Keratinocyte (primary cell): Measurements from ENCODE around the gene NLGN1. TPM values are rescaled to one million over a fixed set of nuclear protein-coding genes. Genes with fewer than 3 reads are reported as not detected.

Experiments
- DNase-seq: peaks from one replicate; pipeline ENCODE4 v3.0.0-alpha.2; 2011; ENCODE audit warnings: low read depth, missing footprints, low spot score
- FAIRE-seq: peaks from 2 replicates; lab custom pipeline; 2011; peaks lifted over from hg19 to GRCh38; lab: Jason Lieb, UNC
- H2AFZ ChIP-seq: 2 replicates; pipeline ENCODE4 v1.6.0; 2012; ENCODE audit warnings: low read length, control low read depth, inconsistent platforms; ENCODE audit not compliant: control insufficient read depth
- H3K27ac ChIP-seq: 2 replicates; pipeline ENCODE4 v1.5.1; 2011; ENCODE audit warnings: low read length; ENCODE audit not compliant: control insufficient read depth, insufficient read depth
- H3K27me3 ChIP-seq: 3 replicates; pipeline ENCODE4 v1.6.0; 2011; ENCODE audit warnings: low read length; ENCODE audit not compliant: control insufficient read depth, insufficient read depth; ENCODE audit errors: extremely low read depth
- H3K36me3 ChIP-seq, 2 experiments: 2 replicates in 1 of 2; 3 replicates in 1 of 2; pipeline ENCODE4 v1.5.1; 2011; ENCODE audit warnings: low read length in 2 of 2, mild to moderate bottlenecking in 1 of 2; ENCODE audit not compliant: control insufficient read depth in 2 of 2, insufficient read depth in 2 of 2; ENCODE audit errors: extremely low read depth in 1 of 2
- H3K4me1 ChIP-seq: 3 replicates; pipeline ENCODE4 v1.5.1; 2011; ENCODE audit warnings: low read length; ENCODE audit not compliant: control insufficient read depth, insufficient read depth; ENCODE audit errors: extremely low read depth
- H3K4me2 ChIP-seq: 3 replicates; pipeline ENCODE4 v1.6.0; 2011; ENCODE audit warnings: low read depth, low read length; ENCODE audit not compliant: control insufficient read depth, insufficient read depth; ENCODE audit errors: extremely low read depth
- H3K4me3 ChIP-seq, 3 experiments: fragments of 200-600 bp in 1 of 3; sonication (generic) in 1 of 3; 2 replicates in 2 of 3; 3 replicates in 1 of 3; pipeline ENCODE4 v1.5.1; 2011 to 2016; ENCODE audit warnings: low read length in 3 of 3, mild to moderate bottlenecking in 3 of 3, control low read depth in 2 of 3, inconsistent platforms in 1 of 3, low read depth in 1 of 3, mixed read lengths in 1 of 3, mixed run types in 1 of 3, moderate library complexity in 1 of 3; ENCODE audit not compliant: control insufficient read depth in 2 of 3, insufficient read depth in 2 of 3; ENCODE audit errors: extremely low read depth in 1 of 3
- H3K79me2 ChIP-seq: 2 replicates; pipeline ENCODE4 v1.6.0; 2012; ENCODE audit warnings: low read length; ENCODE audit not compliant: control insufficient read depth, insufficient read depth
- H3K9ac ChIP-seq: 3 replicates; pipeline ENCODE4 v1.6.0; 2011; ENCODE audit warnings: low read length; ENCODE audit not compliant: control insufficient read depth, insufficient read depth; ENCODE audit errors: extremely low read depth
- H3K9me1 ChIP-seq: 3 replicates; pipeline ENCODE4 v1.6.0; 2011; ENCODE audit warnings: low read length; ENCODE audit not compliant: control insufficient read depth, insufficient read depth; ENCODE audit errors: extremely low read depth
- H3K9me3 ChIP-seq: 2 replicates; pipeline ENCODE4 v1.5.1; 2012; ENCODE audit warnings: low read depth, low read length; ENCODE audit not compliant: control insufficient read depth
- H4K20me1 ChIP-seq: 3 replicates; pipeline ENCODE4 v1.6.0; 2011; ENCODE audit warnings: low read length; ENCODE audit not compliant: control insufficient read depth, insufficient read depth; ENCODE audit errors: extremely low read depth
- CTCF ChIP-seq, 3 experiments: IDR thresholded peaks in 1 of 3; conservative IDR thresholded peaks in 1 of 3; optimal IDR thresholded peaks in 1 of 3; 2 replicates in 2 of 3; 3 replicates in 1 of 3; pipeline versions ENCODE3 to v1.5.1; 2011; ENCODE audit warnings: low read length in 3 of 3, mild to moderate bottlenecking in 3 of 3, moderate library complexity in 2 of 3, control low read depth in 1 of 3, inconsistent platforms in 1 of 3; ENCODE audit not compliant: insufficient read depth in 2 of 3; ENCODE audit errors: extremely low read depth in 1 of 3
- EZH2 ChIP-seq: IDR thresholded peaks from one replicate; pipeline ENCODE4 v1.6.1; 2012; ENCODE audit warnings: inconsistent platforms, mild to moderate bottlenecking, low read length, moderate library complexity
- dilution Hi-C: fragments of 300-500 bp; cut with MboI; formaldehyde crosslinking; loops from one replicate; pipeline ENCODE4 v1.7.0; 2020; ENCODE audit warnings: low sequenced_read_pairs; ENCODE audit not compliant: extremely low pct_ligation_motif_present
- polyA plus RNA-seq, 5 experiments: library from polyadenylated mRNA; depleted of rRNA in 3 of 5; stranded (reverse) in 3 of 5; stranded (forward) in 1 of 5; unstranded in 1 of 5; fragments of >200 nt; gene quantifications; 1 replicate in 1 of 5; 2 replicates in 3 of 5; 3 replicates in 1 of 5; pipeline versions ENCODE4 v1.2.1 to v1.2.3, GENCODE V29; 2011 to 2012; ENCODE audit warnings: missing spikeins in 2 of 5, low read depth in 1 of 5, low replicate concordance in 1 of 5

Gene NLGN1
- polyA plus RNA-seq, 1 donor (not counting 4 experiments of a cell fraction or from before 2014, with no cell fraction given), result not detected

DNA sequence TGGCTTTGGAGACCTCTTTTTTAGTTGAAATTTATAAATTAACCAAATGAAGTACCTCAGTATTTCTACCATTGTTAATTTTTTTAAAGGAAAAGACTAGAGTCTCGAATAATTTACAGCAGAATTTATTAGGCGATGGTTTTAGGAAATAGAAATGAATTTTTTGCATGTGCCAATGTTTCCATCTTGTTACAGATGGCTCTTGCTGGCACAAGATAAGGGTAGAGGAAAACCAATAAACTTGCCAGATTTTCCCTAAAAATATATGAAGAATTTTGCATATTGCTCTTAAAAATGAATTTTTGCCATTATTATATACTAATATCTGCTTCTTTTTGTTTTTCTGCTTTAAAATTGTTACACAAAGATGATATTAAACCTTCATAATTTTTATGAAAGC, 380.7 kb downstream of the NLGN1 start:
- H3K9me1 ChIP-seq, result no peaks in the 10 kb centered on the region
- H3K4me2 ChIP-seq, result no peak overlapping the region
- H3K27ac ChIP-seq, result no peak overlapping the region
- FAIRE-seq (no peak), DNase-seq (no peak)
- no peaks in the 10 kb centered on the region for H3K4me1 ChIP-seq
- H3K79me2 ChIP-seq, result no peaks in the 10 kb centered on the region
- H3K27me3 ChIP-seq, result no peaks in the 10 kb centered on the region
- H3K36me3 ChIP-seq, result no peaks in the 10 kb centered on the region
- no peak overlapping the region for H3K9ac ChIP-seq
- no peaks in the 10 kb centered on the region for H4K20me1 ChIP-seq
- dilution Hi-C loops, result no loop called here
- H3K9me3 ChIP-seq, result no peaks in the 10 kb centered on the region
- H2AFZ ChIP-seq, result no peak overlapping the region
- no peak overlapping the region for H3K4me3 ChIP-seq
- TF ChIP-seq EZH2 (no peak), CTCF (optimal IDR thresholded peaks at IDR 0.05 in 1 of 3, IDR thresholded peaks at IDR 0.05 in 1 of 3, conservative IDR thresholded peaks at IDR 0.05 in 1 of 3; ENCODE audit: extremely low read depth in 1 of 3, insufficient read depth in 2 of 3, low read length in 3 of 3) (no peak)

DNA sequence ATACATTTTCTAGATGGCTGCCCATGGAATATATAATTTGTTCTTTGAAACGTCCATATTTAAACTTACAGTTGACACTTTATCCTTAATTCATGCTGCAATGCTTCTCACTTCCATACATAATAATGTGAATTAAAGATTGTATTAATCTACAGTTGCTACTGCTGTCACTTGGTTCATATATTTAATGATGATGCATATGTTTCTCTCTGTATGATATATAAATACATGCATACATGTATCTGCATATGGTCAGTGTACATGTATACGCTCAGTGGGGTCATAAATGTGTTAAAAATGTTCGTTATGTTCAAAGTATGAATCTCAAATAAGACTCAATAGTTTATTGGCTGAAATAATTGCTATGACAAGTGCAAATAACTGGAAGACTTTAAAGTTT, 382.5 kb downstream of the NLGN1 start:
- no peaks in the 10 kb centered on the region for H3K79me2 ChIP-seq
- H3K4me1 ChIP-seq, result no peaks in the 10 kb centered on the region
- no peak overlapping the region for H3K4me2 ChIP-seq
- H3K27ac ChIP-seq, result no peak overlapping the region
- no peak for TF ChIP-seq CTCF (optimal IDR thresholded peaks at IDR 0.05 in 1 of 3, IDR thresholded peaks at IDR 0.05 in 1 of 3, conservative IDR thresholded peaks at IDR 0.05 in 1 of 3; ENCODE audit: extremely low read depth in 1 of 3, insufficient read depth in 2 of 3, low read length in 3 of 3)
- no peak for TF ChIP-seq EZH2
- H4K20me1 ChIP-seq, result no peaks in the 10 kb centered on the region
- no peaks in the 10 kb centered on the region for H3K27me3 ChIP-seq
- DNase-seq, result no peak
- FAIRE-seq, result no peak
- H3K4me3 ChIP-seq, result no peak overlapping the region
- no peaks in the 10 kb centered on the region for H3K9me1 ChIP-seq
- H2AFZ ChIP-seq, result no peak overlapping the region
- dilution Hi-C loops, result no loop called here
- no peaks in the 10 kb centered on the region for H3K36me3 ChIP-seq
- no peak overlapping the region for H3K9ac ChIP-seq
- H3K9me3 ChIP-seq, result no peaks in the 10 kb centered on the region
